Fibroblast of gingiva (primary cell): ENCODE results near the gene COA8.

Source experiments
- DNase-seq: peaks from one replicate; pipeline ENCODE4 v3.0.0-alpha.2; 2011; ENCODE audit warnings: low read depth

The COA8 gene

GRCh38 chr14:103549361-103550311 is 13.1 kb upstream of the COA8 start:
- no peak for DNase-seq

DNA sequence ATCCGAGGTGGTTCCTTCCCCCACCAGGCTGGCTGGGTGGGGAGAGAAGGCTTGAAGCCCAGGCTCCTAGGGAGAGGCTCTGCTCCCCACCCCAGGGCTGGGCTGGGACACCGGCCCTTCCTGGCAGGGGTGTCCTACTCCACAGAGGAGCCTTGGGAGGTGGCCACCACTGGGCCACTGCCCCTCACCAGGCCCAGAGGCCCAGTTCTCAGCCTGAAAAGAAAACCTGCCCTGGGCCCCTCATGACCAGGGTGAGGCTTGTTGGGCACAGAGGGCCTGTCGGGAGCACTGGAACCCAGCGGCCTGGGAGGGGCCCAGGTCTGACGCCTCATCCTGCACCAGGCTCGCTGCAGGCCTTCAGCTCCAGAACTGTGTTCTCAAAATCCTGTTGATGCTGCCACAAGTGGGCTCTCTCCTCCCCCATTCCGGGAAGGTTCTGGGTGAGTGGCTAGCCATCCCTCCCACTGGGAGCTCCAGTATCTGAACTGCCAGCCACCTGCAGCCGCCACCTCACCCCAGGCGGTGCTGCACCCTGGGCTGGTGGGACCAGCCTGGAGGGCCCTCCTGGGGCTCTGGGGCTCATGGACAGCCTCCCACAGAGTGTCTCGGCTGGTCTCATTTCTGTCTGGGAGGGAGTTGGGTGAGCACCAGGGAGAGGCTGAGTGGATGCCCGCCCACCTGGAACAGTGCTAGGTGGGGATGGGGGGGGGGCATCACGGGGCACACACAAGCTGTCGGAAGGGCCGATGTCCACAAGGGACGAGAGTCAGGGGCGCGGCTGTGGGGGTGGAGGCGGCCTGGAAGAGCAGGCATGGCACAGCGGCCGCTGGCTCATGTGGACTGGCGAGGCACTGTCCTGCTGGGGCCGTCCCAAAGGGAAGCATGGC is 12.1 kb upstream of the COA8 start:
- no peak for DNase-seq

DNA sequence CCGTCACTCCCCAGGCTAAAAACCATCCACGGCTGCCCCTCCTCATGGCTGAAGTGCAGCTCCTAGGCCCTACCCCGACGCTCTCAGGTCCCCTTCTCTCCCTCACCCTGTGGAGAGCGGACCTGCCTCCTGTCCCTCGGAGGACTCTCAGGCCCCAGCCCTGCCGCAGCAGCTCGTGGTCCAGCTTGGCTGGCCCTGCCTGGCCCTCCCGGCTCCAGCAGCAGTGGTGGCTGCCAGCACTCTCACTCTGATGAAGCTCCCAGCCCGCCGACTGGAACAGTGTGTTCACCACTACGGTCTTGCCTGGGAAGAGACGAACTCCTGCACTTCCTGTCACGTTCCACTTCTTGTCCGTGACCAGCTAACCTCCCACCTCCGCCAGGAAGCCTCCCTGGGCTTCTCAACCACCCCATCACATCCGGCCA is 11.4 kb upstream of the COA8 start:
- DNase-seq: peak; percentile 39

GRCh38 chr14:103552011-103552845 is 10.5 kb upstream of the COA8 start:
- peak; percentile 85 for DNase-seq

DNA sequence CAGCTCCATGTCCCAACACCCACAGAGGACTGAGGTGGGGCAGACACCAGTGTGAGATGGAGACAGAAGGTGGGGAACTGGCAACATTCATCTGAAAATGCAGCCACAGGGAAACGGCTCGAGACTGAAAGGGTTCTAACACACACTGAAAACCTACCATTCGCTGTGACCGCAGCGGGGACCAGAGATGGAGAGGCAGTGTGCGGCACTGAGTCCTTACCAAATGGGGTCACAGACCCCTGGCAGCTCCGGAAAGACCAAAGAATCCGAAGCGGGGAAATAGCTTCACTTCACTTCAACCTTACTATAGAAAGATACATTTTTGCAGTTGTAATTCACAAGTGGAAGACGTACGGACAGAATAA is 9.9 kb upstream of the COA8 start:
- no peak for DNase-seq

- DNase-seq: no peak
These were observed 7.0 kb upstream of the COA8 start for GRCh38 chr14:103555559-103556337.

- DNase-seq: no peak
These were observed 5.6 kb upstream of the COA8 start for GRCh38 chr14:103556946-103557758.

- DNase-seq: peak; percentile 86
These were observed 4.5 kb upstream of the COA8 start for GRCh38 chr14:103558071-103558882.

- no peak for DNase-seq
These were observed 3.0 kb upstream of the COA8 start for GRCh38 chr14:103559766-103560165.

- DNase-seq: no peak
These were observed 2.1 kb upstream of the COA8 start for GRCh38 chr14:103560691-103561090.

DNA sequence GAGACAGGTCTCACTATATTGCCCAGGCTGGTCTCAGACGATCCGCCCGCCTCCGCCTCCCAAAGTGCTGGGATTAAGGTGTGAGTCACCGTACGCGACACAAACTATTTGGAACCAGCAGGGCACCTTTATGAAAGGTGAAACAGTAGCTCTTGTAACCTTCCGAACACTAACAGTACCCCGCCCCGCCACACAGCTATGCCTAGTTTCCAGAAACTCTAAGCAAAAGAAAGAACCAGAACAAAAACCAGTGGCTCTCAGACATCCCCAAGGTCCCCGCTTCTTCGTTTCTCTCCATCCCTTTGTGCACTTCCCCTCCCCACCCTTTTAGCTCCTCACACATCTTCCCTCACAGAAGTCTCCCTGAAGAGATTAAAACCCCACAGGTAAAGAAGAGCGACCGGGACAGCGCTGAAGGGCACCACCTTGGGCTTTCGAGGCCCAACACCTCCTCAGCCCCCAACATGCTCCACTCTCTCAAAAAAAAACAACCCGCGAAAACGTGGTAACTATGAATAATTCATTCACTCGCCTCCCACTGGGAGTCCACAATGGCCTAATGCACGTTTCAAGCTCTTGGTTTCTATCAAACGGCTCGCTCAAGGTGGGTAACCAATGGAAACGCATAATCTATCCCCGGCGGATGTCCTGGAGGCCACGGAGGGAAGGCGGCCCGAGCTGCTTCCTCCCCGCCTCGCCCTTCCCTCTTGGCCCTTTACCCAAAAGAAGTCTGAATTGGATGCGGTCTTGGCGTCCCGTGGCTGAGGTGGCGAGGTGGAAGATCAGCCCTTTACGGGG is 1.2 kb upstream of the COA8 start:
- DNase-seq: peak; percentile 52

DNA sequence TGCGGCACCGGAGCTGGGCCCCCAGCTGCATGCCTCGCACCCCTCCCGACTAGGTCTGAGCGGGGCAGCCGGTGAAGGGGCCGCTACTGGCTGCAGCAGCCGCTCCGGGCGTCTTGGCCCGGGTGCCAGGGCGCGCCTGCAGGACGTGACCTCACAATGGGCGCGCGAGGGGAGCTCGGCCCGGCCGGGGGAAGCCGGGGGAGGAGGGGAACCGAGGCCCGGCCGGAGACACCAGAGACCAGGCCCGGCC is 656 bp upstream of the COA8 start:
- DNase-seq: peak; percentile 46

- no peak for DNase-seq
These were observed 463 bp downstream of the COA8 start for GRCh38 chr14:103563226-103563620.

DNA sequence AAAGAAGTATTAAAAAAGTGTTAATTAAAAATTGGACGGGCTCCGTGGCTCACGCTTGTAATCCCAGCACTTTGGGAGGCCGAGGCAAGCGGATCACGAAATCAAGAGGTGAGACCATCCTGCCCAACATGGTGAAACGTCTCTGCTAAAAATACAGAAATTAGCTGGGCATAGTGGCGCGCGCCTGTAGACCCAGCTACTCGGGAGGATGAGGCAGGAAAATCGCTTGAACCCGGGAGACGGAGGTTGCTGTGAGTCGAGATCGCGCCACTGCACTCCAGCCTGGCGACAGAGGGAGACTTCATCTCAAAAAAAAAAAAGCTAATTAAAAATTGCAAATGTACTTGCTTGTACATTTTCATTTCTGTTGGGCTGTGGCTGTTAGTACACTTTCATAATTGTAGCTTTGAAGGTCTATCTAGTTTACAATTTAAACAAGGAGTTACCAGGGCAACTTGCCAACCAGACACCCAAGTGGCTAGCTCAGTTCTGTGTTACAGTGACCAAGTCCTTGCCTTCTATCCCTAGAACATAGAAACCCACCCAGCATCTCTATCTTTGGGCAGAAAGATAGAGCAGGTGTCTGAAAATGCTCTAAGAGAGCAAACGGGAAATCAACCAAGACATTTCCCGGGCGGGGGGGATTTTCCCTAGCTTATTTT is 1.2 kb downstream of the COA8 start:
- no peak for DNase-seq

DNA sequence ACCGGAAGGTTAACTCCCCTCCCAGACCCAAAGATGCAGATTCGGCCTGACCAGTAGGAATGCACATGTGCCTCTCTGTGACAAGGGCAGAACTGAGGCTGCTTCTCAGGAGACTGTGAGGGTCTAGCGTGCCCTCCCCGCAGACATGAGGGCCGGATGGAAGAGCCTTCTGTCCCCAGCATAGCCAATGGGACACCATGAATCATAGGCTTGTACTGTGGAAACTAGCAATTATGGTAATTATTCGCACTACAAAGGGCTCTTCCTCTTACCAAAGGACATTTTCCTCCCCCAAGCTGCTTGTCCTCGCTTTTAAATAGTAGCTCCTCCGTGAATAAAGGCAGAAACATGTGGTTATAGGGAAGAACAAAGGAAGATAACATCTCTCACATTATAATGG is 6.2 kb downstream of the COA8 start:
- DNase-seq: no peak

DNA sequence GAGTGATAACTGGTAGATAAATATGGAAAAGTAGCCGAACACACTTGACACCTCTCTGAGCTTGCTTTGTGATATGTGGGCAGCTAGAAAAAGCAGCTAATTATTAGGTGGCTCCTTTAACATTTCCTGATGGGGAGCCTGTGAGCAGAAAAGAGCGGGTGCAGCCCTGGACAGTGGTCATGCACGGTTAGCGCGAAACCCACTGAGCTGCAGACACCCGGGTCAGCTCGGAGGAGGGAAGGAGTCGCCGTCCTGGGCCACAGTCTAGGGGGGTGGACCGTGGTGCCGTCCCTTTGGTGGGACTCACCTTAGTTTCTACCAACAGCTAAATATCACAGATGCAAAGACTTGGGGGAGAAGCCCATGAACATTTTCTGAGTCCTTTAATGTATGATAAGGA is 6.6 kb downstream of the COA8 start:
- no peak for DNase-seq

- DNase-seq: no peak
These were observed 11.3 kb downstream of the COA8 start for GRCh38 chr14:103574104-103574503.

GRCh38 chr14:103574707-103575285 is 12.0 kb downstream of the COA8 start:
- DNase-seq: no peak
